Ovary (tissue), 3 donors: ENCODE results near the gene MRPL1.

Experiments used
- CTCF ChIP-seq, 3 donors: fragments of 450-650 bp in 2 of 3; fragments of 200-600 bp in 1 of 3; IDR thresholded peaks; one replicate each; pipeline versions ENCODE4 v1.5.1 to v1.8.0; 2016 to 2022; ENCODE audit warnings: antibody characterized with exemption in 3 of 3, mild to moderate bottlenecking in 1 of 3
- POLR2A ChIP-seq: fragments of 450-650 bp; IDR thresholded peaks from one replicate; pipeline ENCODE4 v1.6.1; 2017; ENCODE audit warnings: antibody characterized with exemption, mild to moderate bottlenecking, moderate library complexity
- donor health status: DM: no; HTN: no; CAD: no.

- TF ChIP-seq CTCF (IDR thresholded peaks at IDR 0.05) (no peak), POLR2A (no peak)
Observed at GRCh38 chr4:77990904-77991358, 128.3 kb downstream of the MRPL1 start.
